ENCODE measurements around the gene LY9.

The LY9 gene

GRCh38 chr1:160777486-160778089, 18.4 kb upstream of the LY9 start:
- Histone ChIP-seq H3K9me2 (replicated peaks; ENCODE audit: control insufficient read depth, low read length) (no peaks in the 10 kb centered on the region), H3K79me2 (ENCODE audit: control insufficient read depth, low read length) (no peaks in the 10 kb centered on the region), H3K4me2 (ENCODE audit: low read length) (no peak overlapping the region), H3K4me3 (ENCODE audit: low read length) (no peak overlapping the region), H3K9me3 (ENCODE audit: control insufficient read depth, insufficient read depth, low read length) (no peaks in the 10 kb centered on the region), H3F3A (ENCODE audit: control insufficient read depth, insufficient read depth) (no peaks in the 10 kb centered on the region), H3K4me1 (ENCODE audit: control insufficient read depth, low read length) (peaks cover 4% of the 10 kb centered on the region), H3K36me3 (ENCODE audit: control insufficient read depth, low read length) (no peaks in the 10 kb centered on the region), H3K27ac (ENCODE audit: low read depth, low read length) (no peak overlapping the region), H3K27me3 (ENCODE audit: control insufficient read depth, low read length) (peaks cover 12% of the 10 kb centered on the region), H4K20me1 (ENCODE audit: control insufficient read depth, insufficient read depth, low read depth, low read length) (no peaks in the 10 kb centered on the region)
- TF ChIP-seq EZH2phosphoT487 (IDR thresholded peaks at IDR 0.05; ENCODE audit: borderline replicate concordance, low read length) (no peak), CTCF (IDR thresholded peaks at IDR 0.05; ENCODE audit: low read depth, low read length, poor library complexity, severe bottlenecking) (peak; percentile 71)

- peaks cover 7% of the 10 kb centered on the region for H3K27me3 ChIP-seq (ENCODE audit: control insufficient read depth, low read length)
Observed at GRCh38 chr1:160778976-160779375, 17.0 kb upstream of the LY9 start.

GRCh38 chr1:160779626-160780397, 16.2 kb upstream of the LY9 start:
- no peak overlapping the region for H3K4me2 ChIP-seq (ENCODE audit: low read length)
- no peak overlapping the region for H3K4me3 ChIP-seq (ENCODE audit: low read length)
- no peaks in the 10 kb centered on the region for H3K79me2 ChIP-seq (ENCODE audit: control insufficient read depth, low read length)
- no peaks in the 10 kb centered on the region for H3K36me3 ChIP-seq (ENCODE audit: control insufficient read depth, low read length)
- H3K27me3 ChIP-seq (ENCODE audit: control insufficient read depth, low read length) = 0 out of 2 replicates have a peak, but pooled peaks cover 5% of the 10 kb centered on the region
- no peaks in the 10 kb centered on the region for H4K20me1 ChIP-seq (ENCODE audit: control insufficient read depth, insufficient read depth, low read depth, low read length)
- H3F3A ChIP-seq (ENCODE audit: control insufficient read depth, insufficient read depth) = no peaks in the 10 kb centered on the region
- peak; percentile 86 for TF ChIP-seq CTCF (IDR thresholded peaks at IDR 0.05; ENCODE audit: low read depth, low read length, poor library complexity, severe bottlenecking)
- TF ChIP-seq EZH2phosphoT487 (IDR thresholded peaks at IDR 0.05; ENCODE audit: borderline replicate concordance, low read length) = no peak
- H3K9me3 ChIP-seq (ENCODE audit: control insufficient read depth, insufficient read depth, low read length) = no peaks in the 10 kb centered on the region
- H3K9me2 ChIP-seq (replicated peaks; ENCODE audit: control insufficient read depth, low read length) = no peaks in the 10 kb centered on the region
- no peak overlapping the region for H3K27ac ChIP-seq (ENCODE audit: low read depth, low read length)
- H3K4me1 ChIP-seq (ENCODE audit: control insufficient read depth, low read length) = peaks cover 4% of the 10 kb centered on the region

More at GRCh38 chr1:160778976-160779375, 17.0 kb upstream of the LY9 start:
- Histone ChIP-seq H3K79me2 (ENCODE audit: control insufficient read depth, low read length) (no peaks in the 10 kb centered on the region), H3K9me2 (replicated peaks; ENCODE audit: control insufficient read depth, low read length) (no peaks in the 10 kb centered on the region), H3K4me1 (ENCODE audit: control insufficient read depth, low read length) (peaks cover 4% of the 10 kb centered on the region), H3K36me3 (ENCODE audit: control insufficient read depth, low read length) (no peaks in the 10 kb centered on the region), H4K20me1 (ENCODE audit: control insufficient read depth, insufficient read depth, low read depth, low read length) (no peaks in the 10 kb centered on the region), H3K27ac (ENCODE audit: low read depth, low read length) (no peak overlapping the region), H3F3A (ENCODE audit: control insufficient read depth, insufficient read depth) (no peaks in the 10 kb centered on the region), H3K9me3 (ENCODE audit: control insufficient read depth, insufficient read depth, low read length) (no peaks in the 10 kb centered on the region), H3K4me3 (ENCODE audit: low read length) (no peak overlapping the region), H3K4me2 (ENCODE audit: low read length) (no peak overlapping the region)
- no peak for TF ChIP-seq EZH2phosphoT487 (IDR thresholded peaks at IDR 0.05; ENCODE audit: borderline replicate concordance, low read length)
- no peak for TF ChIP-seq CTCF (IDR thresholded peaks at IDR 0.05; ENCODE audit: low read depth, low read length, poor library complexity, severe bottlenecking)
